Activated CD4-positive, alpha-beta T cell treated with anti-CD3 and anti-CD28 coated beads for 24 hours (primary cell): Measurements from ENCODE around the gene CERS1.

Experiments
- DNase-seq, 2 donors: peaks; one replicate each; pipeline ENCODE4 v3.0.0-alpha.2; 2020; ENCODE audit warnings: low read depth in 2 of 2

CERS1 gene, protein sequence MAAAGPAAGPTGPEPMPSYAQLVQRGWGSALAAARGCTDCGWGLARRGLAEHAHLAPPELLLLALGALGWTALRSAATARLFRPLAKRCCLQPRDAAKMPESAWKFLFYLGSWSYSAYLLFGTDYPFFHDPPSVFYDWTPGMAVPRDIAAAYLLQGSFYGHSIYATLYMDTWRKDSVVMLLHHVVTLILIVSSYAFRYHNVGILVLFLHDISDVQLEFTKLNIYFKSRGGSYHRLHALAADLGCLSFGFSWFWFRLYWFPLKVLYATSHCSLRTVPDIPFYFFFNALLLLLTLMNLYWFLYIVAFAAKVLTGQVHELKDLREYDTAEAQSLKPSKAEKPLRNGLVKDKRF

DNA sequence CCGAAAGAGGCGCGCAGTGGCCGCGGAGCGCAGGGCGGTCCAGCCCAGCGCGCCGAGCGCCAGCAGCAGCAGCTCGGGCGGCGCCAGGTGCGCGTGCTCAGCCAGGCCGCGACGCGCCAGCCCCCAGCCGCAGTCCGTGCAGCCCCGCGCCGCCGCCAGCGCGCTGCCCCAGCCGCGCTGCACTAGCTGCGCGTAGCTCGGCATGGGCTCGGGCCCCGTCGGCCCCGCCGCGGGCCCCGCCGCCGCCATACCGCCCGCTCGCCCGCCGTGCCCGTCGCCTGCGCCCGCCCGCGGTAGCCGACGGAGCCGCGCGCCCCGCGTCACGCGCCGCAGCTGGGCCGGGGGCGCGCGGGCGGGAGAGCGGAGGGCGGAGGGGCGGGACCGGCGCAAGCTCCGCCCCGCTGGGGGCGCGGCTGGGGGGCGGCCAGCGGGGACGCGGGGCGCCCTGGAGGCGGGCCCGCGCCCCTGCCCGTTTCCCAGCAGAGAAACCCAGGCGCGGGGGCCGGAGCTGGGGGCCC is at the start of gene CERS1:
Gene CERS1, minus strand, starts transcription at position 335 of the 518 bp plus-strand sequence. Its CDS starts 86 bp downstream, at position 249.
- no peak for DNase-seq

DNA sequence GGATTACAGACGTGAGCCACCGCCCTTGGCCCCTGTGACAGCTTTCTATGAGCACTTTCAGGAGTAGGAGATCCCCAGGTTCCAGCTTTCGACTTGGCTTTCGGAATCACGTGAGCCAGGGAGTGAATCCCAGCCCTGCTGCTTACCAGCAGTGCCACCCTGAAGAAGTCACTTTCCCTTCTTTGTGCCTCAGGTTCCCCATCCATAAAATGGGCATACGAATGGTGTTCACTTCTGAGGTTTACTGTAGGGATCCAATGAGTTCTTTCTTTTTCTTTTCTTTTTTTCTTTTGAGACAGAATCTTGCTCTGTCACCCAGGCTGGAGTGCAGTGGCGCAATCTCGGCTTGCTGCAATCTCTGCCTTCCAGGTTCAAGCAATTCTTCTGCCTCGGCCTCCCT is 49.3 kb upstream of the CERS1 start:
- no peak for DNase-seq

DNA sequence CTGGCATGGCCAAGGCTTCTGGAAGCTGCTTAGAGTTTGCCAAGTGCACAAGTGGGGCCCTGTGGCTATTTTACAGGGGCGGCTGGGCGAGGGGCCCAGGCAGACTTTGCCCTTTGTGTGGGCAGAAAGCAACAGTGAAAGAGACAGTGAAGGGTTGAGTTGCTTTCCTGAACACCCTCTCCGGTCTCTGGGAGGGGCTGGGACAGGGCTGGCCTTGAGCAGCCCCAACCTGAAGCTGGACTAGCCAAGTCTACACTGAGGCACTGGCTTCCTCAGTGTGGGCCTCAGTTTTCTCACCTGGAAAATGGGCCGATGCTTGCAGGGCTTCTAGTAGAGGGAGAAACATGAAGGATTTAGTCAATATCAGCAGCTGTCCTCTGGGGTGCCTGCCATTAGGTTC is 47.5 kb upstream of the CERS1 start:
- DNase-seq: no peak

DNA sequence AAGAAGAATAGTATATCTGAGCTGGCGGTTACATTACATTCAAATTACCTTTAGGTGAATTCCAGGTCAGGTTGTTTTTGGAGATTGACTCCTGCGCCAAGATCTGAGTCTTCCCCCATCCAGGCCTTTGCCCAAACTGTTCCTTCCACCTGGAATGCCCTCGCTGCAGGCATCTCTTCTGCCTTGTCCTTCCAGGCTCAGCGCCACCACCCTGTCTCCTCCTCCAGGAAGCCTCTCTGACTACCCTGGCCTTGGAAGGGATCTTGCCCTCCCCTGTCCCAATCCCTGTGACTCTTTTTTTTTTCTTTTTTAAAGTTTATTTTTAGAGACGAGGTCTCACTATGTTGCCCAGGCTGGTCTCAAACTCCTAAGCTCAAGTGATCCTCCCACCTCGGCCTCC is 46.7 kb upstream of the CERS1 start:
- no peak for DNase-seq

DNA sequence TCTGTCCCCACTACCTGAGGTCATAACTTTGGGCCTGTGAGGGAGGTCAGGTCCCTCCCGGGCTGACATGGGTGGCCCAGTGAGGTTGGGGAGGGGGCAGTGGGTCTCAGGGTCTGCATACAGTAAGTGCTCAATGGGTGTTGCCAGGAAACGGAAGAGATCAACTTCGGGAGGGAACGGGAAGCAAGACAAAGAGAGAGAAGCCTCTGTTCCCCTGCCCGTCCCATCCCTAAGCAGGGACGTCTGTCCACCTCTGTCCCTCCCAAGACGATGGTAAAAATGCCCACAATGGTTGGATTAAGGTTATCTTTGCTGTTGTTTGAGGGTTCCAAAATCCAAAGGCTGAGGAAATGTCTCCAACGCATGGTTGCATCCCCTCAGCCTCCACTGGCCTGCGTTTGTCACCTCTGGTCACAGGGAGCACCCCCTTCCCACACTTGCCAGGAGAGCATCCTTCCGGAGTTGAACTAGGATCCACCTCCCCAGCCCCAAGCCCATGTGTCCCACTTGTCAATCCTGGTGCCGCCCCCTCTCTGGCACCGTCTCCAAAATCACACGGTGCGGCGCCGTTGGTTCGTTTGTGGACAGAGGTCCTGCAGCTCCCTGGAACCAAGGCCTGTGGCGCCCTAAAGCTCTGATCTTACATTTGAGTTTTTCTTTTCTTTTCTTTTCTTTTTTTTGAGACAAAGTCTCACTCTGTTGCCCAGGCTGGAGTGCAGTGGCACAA is 45.8 kb upstream of the CERS1 start:
- DNase-seq: no peak

DNA sequence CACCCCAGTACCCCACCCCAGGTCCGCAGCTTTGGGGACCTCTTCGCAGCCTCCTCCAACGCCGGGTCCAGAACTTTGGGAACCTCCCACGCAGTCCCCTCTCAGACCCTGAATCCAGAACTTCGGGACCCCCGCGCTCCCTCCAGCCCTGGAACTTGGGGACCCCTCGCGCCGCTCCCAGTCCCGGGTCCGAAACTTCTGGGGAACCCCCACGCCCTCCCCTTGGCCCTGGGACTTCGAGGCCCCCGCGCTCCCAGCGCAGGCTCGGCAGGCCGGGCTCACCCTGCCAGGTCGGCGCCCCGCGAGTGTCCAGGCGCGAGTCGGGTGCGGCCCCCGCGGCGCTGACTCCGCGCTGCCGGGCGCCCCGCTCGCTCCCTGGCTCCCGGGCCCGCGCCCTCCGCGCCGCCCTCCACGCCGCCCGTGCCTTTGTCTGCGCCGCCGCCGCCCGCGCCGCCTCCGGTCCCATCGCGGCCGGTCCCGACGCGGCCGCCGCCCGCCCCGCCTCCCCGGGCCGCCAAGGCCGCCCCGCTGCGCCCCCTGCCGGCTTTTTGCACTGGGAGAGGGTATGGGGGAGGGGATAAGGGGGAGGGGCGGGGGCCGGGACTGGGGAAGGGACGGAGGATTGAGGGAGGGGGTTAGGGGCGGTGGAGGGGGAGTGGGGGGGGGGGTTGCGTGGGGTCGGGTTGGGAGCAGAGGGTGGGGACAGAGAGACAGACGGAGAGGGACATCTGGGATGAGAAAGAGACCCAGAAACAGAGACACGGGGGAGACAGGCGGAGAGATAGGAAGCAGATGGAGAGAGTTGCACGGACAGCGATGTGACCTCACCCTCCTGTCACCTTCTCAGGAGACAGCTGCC is 45.0 kb upstream of the CERS1 start, which contains the start of gene HOMER3:
Gene HOMER3, minus strand, starts transcription at position 449 of the 859 bp plus-strand sequence. CDS start 2,235 bp downstream, outside the sequence.
- peak; percentile 57 to 69 for DNase-seq

DNA sequence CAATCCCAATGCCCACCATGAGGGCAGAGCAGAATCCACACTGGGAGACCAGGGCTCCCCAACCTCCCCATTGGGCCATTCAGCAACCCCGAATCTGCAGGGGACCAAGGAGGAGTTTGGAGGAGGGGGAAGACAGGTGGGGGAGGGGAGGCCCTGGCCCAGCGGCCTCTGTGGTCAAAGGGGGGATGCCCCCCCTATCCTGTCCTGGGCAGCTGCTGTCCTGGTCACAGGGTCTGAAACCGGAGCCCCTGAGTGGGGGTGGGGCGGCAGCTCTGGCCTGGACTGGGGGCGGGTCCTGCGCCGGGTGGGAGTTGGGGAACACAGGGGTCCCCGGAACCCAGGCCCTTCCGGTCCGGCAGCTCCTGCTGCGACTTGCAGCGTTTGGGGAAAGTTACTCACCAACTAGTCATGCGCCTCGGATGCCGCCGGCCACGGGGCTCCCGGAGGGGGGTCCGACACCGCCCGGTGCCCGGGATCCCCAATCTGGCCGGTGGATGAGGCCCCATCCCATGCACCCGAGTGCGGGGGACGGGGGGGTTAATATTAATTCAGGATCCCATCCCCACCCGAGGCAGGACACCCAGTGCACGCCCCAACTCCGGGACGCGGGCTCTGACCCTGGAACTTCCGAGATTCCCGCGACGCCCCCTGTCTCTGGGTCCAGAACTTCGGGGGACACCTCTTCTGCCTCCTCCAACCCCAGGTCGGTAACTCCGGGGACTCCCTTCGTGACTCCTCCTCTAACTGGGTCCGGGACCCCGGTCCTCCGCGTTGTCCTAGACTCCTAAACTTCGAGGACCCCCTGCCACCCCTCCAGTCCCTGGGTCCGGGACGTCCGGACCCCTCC is 44.2 kb upstream of the CERS1 start:
- no peak for DNase-seq

DNA sequence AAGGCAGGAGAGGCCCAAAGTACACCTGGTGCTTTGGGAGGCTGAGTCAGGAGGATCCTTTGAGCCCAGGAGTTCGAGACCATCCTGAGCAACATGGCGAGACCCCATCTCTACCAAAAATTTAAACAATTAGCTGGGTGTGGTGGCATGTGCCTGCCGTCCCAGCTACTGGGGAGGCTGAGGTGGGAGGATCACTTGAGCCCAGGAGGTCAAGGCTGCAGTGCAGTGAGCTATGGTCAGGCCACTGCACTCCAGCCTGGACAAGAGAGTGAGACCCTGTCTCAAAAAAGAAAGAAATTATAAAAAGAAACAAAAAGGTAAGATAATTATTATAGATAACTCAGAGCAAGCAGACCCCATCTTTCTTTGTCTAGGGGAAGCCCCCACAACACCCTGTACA is 43.2 kb upstream of the CERS1 start:
- no peak for DNase-seq

DNA sequence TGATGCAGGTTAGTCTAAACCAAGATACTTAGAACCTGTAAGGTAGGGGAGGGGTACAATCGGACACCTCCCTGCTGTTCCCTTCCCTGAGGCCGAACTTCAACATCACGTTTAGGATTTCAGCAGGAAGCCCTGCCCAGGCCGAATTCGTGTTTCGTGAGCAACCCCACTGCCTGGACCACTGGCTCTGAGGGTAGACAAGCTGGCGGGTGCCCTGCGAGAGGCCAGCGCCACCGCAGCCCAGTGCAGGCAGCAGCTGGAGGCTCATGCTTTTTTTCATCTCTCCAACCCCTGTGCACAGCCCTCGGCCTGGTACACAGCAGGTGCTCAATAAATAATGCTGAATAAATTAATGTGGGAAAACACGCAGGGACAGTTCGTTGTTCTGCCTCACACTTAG is 37.3 kb upstream of the CERS1 start:
- no peak for DNase-seq

DNA sequence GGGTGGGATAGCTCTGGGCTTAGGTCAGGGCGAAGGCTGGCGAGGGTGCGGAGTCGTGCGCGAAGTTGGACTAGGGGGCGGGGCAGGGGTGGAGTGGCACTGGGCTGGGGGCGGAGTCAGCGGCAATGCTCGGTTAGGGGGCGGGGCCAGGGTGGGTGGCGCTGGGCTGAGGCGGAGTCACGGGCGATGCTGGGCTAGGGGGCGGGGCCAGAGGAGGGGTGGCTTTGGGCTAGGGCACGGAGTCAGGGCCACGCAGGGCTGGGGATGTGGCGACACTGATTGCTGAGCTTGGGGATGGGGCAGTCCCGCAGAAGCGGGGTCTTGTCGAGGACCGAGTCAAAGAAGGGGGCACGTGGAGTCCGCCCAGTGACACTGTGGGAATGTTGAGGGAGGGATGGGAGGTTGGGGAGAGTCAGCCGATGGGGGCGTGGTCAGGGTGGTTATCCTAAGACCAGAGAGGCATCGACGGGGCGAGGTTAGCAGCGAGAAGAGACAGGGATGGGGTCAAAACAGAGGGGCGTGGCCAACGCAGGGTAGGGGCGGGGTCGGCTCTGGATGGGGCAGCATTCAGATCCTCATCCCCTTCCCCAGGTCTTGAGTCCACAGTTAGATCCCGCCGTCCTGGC is 36.4 kb upstream of the CERS1 start:
- DNase-seq: peak; percentile 82 to 87

DNA sequence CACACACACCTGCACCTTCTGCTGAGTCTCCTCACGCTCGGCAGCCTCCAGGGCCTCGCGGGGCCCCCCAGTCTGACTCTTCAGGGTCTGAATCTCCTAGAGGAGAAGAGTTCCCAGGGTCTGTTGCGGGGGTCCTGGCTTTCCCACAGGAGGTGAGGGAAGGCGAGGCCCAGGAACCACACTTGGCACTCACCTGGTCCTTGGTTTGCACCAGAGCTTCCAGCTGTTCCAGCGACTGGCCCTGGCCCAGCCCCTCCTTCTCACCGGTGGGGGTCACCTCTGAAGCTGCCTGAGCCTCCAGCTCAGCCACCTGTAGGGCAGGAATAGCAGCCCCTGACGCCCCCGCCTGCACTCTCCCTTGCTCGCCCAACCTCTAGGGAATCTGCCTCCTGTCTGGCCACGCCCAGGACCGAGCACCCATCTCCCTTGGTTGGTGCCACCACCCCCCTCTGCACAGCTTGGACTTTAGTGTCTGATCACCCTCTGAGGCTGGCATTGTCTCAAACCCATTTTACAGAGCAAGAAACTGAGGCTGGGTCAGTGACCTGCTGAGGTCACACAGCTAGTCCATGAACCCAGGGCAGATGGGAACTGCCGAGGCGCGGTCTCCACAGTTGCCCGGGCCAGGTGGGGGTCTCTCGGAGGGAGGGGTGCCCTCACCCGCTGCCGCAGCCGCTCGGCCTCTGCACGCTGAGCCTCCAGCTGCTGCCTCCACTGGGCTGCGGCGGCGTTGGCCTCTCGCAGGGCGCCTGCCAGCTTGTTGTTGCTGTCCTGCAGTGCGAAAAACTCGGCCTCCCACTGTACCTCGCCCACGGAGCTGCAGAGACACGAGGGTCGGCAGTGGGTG is 35.6 kb upstream of the CERS1 start:
- DNase-seq: no peak

DNA sequence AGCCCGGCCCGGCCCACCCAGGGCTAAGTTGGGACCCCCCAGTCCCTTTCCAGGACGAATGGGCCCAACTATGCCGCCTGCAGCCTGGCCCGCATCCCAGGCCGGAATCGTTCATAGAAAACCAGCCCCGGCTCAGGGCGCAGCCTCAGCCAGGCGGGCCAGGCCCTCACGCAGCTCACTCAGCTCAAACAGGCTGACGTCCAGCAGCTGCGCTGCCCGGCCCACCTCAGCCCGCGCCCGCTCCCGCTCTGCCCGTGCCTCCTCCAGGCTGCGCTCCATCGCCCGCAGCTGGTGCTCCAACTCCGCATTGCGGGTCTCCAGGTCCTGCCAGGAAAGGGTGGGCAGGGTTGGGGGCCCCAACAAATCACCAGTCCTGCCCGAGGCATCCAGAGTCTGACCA is 33.4 kb upstream of the CERS1 start:
- no peak for DNase-seq

DNA sequence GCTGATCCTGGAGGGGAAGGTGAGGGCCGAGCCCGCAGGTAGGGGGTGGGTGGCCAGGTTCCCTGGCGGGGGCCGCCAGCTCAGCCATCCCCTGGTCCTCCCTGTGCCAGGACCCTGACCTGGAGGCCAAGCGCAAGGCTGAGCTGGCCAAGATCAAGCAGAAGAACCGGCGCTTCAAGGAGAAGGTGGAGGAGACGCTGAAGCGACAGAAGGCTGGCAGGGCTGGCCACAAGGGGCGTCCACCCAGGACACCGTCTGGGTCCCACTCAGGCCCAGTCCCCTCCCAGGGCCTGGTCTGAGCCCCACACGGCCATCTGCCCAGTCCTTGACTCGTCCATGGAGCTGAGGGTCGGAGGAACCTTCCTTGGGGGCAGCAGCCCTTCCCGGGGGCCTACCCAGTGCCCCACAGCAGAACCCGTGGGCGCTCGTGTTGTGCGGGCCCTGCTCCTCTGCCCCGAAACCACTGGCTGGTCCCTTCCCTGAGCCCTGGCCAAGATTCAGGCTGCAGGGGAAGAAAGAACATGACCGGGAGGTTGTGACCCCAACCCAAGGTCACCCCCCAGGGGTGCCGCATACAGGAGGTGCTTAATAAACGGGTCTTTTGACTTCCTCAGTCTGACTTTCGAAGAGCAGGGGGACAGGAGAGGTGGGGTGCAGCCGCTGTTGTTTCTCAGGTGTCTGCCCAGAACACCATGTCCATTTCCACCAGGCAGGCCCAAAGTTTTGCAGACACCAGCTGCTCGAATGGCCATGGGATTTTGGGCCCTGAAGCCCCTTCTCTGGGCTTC is 32.3 kb upstream of the CERS1 start:
- DNase-seq: no peak

DNA sequence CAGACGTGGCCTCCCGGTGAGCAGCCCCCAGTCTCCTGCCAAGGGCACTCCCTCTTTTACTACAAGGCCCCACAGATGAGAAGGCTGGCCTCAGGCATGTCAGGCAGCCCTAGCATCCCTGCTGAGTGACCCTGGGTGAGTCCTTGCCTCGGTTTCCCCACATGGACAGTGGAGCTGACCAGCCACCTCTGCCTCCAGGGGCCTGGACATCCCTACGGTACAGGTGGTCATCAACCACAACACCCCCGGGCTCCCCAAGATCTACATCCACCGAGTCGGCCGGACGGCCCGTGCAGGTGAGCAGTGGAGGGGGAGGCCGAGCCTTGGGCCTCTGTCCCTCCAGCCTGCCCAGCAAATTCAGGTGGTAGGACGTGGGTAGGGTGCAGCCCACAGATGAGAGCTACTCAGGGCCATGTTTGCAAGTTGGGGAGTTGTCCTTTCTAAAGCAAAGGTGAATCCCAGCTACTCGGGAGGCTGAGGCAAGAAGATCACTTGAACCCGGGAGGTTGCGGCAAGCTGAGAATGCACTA is 28.8 kb upstream of the CERS1 start:
- DNase-seq: no peak

DNA sequence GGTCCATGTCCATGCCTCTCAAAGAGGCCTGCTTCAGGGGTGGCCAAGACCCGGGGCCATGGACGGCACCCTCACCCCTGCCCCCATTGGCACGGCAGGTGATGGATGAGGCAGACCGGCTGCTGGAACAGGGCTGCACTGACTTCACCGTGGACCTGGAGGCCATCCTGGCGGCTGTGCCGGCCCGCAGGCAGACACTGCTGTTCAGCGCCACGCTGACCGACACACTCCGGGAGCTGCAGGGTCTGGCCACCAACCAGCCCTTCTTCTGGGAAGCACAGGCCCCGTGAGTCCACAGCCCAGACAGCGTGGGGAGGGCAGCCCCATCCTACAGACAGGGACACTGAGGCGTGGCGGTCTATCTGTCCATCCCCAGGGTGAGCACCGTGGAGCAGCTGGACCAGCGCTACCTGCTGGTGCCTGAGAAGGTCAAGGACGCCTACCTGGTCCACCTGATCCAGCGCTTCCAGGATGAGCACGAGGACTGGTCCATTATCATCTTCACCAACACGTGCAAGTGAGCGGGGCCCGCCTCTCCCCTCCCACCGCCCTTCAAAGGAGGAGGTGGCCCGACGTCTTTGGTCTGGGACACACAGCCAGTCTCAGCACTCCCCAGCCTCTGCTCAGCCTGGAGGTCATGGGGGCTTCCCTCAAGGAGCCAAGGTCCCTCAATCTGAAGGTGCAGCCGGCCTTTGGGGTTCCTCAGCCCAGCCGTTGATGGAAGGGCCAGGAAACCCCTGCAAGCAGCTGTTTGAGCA is 26.4 kb upstream of the CERS1 start:
- DNase-seq: no peak

DNA sequence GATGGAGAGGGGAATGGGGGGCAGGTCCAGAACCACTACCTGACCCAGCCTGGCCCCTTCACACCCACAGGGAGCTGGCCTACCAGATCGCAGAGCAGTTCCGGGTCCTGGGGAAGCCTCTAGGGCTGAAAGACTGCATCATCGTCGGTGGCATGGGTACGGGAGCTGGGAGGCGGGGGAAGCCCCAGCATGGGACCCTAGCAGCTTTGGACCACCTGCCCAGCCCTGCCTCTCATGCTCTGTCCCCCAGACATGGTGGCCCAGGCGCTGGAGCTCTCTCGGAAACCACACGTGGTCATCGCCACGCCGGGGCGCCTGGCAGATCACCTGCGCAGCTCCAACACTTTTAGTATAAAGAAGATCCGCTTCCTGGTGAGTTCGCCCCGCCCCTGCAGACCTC is 25.6 kb upstream of the CERS1 start:
- no peak for DNase-seq

DNA sequence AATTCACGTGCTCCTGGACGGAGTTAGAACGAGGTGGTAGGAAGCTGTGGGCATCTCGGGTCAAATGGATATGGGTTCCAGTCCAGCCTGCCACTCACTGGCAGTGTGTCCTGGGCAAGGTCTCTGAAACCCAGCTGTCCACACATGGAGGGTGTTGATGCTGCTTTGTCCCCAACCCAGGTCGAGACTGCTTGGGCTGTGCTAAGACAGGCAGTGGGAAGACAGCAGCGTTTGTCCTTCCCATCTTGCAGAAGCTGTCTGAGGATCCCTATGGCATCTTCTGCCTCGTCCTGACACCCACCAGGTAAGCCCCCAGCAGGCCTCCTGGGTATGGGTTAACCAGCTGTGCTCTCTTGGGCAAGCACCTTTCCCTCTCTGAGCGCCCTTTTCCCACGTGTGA is 24.4 kb upstream of the CERS1 start:
- DNase-seq: no peak

DNA sequence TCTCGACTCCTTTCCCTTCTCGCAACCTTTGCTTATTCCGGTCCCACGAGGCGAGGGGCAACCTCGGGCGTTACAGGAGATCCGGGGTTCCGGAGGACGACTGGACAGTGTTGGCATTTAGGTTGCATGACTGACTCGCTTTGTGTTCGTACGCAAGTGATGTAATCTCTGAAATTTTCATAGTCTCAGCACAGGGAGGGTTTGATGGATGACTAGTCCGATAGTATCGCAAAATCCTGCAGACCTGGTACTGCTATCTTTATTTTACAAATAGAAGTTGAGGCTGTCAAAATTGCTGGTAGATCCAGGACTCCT is 23.9 kb upstream of the CERS1 start:
- DNase-seq: no peak
